Ectodermal cell (in vitro differentiated cells): ENCODE results near the gene FSD1.

Source experiments
- H3K27ac ChIP-seq: 2 replicates; pipeline ENCODE4 v1.7.0; 2013; ENCODE audit warnings: mild to moderate bottlenecking, low read depth, low read length; ENCODE audit not compliant: insufficient read depth, poor library complexity, severe bottlenecking
- H3K27me3 ChIP-seq: 2 replicates; pipeline ENCODE4 v1.7.0; 2013; ENCODE audit warnings: mild to moderate bottlenecking, low read length; ENCODE audit not compliant: insufficient read depth, control insufficient read depth, poor library complexity, severe bottlenecking
- H3K36me3 ChIP-seq: one replicate; pipeline ENCODE4 v1.7.0; 2013; ENCODE audit warnings: low read length; ENCODE audit not compliant: control insufficient read depth, insufficient read depth
- H3K4me1 ChIP-seq: one replicate; pipeline ENCODE4 v1.7.0; 2013; ENCODE audit warnings: low read length; ENCODE audit not compliant: control insufficient read depth, insufficient read depth
- H3K4me3 ChIP-seq: 2 replicates; pipeline ENCODE4 v1.7.0; 2013; ENCODE audit warnings: low read depth, low read length, control low read depth; ENCODE audit not compliant: insufficient read depth
- H3K9me3 ChIP-seq: 2 replicates; pipeline ENCODE4 v1.7.0; 2013; ENCODE audit warnings: mild to moderate bottlenecking, low read length, moderate library complexity; ENCODE audit not compliant: control insufficient read depth
- WGBS, 2 experiments: methylation state at CpG; one replicate each; pipeline ENCODE4 v1.1.7; 2013; ENCODE audit warnings: missing lambda C conversion rate in 2 of 2; 5-methylcytosine and 5-hydroxymethylcytosine counted together

The FSD1 gene

DNA sequence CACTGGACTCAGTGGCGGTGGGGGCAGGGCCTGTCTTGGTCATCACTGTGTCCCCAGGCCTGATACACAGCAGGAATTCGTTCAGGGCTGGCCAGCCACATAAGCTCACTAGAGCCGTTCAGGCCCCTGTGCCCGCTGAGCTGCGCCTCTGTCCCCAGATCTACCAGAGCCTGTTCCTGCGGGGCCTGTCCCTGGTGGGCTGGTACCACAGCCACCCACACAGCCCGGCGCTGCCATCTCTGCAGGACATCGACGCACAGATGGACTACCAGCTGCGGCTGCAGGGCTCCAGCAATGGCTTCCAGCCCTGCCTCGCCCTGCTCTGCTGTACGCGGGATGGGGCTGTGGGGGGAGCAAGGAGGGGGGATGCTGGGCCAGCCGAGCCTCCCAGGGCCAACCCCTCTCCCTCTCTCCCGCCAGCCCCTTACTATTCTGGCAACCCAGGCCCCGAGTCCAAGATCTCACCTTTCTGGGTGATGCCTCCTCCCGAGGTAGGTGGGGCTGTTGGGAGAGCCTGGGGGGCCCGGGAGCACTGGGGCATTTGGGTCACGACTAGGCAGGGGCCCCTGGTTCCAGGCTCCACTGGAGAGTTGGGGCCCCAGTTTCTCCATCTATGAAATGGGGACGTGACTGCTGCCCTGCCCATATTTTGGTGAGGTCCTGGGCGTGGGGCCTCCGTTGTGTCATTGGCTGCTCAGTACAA is 52.8 kb downstream of the FSD1 start:
- Histone ChIP-seq H3K36me3 (peaks cover 28% of the 10 kb centered on the region), H3K4me3 (no peak overlapping the region), H3K27me3 (no peaks in the 10 kb centered on the region), H3K9me3 (no peaks in the 10 kb centered on the region), H3K4me1 (peaks cover 21% of the 10 kb centered on the region), H3K27ac (no peak overlapping the region)
- WGBS, 2 experiments: 92 to 93% methylated on average over 23 of the region's 23 CpGs

DNA sequence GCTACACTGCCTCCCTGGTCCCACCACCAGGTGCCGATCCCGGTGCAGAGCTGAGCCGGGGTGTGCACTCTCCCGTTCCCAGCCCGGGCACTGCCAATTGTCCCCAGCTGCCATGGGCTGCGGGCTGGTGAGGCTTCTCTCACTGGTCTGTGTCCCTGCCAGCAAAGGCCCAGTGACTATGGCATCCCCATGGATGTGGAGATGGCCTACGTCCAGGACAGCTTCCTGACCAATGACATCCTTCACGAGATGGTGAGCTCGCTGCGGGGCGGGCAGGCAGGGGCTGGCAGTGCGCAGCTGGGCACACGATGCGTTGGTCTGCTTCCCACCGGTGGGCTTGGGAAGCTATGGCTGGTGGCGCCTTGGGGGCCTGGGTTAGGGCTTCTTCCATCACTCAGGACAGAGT is 53.5 kb downstream of the FSD1 start:
- Histone ChIP-seq H3K27me3 (no peaks in the 10 kb centered on the region), H3K4me3 (no peak overlapping the region), H3K4me1 (peaks cover 21% of the 10 kb centered on the region), H3K36me3 (peaks cover 32% of the 10 kb centered on the region), H3K27ac (no peak overlapping the region), H3K9me3 (no peaks in the 10 kb centered on the region)
- 95 to 96% methylated on average over 16 of the region's 16 CpGs for WGBS, 2 experiments

DNA sequence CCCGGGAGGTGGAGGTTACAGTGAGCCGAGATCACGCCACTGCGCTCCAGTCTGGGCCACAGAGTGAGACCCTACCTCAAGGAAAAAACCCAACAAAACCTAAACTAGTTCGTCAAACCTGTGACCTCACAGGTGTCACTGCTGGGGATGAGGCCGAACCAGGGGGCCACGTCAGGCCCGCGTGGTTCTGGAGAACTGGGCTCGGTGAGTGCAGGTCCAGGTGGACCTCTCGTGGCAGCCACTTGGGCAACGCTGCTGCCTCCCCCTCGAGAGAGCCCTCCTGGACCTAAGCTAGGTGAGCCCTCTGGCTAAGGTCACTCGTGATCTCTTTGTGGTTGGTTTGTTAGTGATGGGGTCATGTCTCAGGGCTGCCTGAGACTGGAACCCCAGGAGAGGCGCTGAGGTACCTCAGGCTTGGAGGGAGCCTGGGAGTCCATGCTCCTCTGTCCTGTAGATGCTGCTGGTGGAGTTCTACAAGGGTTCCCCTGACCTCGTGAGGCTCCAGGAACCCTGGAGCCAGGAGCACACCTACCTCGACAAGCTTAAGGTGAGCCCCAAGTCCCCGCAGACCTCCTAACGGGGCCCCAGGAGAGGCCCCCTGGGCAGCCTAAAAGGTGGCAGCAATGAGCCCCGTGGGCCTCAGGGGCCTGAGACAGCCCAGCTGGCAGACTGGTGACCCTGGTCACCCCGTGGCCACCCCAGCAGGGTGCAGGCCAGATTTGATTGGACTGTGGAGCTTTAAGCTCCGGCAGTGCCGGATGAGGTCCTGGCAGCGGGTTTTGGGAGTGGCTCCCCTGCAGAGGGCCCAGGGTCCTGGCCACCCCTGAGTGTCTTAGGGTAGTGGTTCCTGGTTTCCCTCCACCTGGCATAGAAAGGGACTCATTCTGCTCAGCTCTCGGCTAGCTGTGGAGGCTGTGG is 54.6 kb downstream of the FSD1 start:
- H3K36me3 ChIP-seq: peaks cover 33% of the 10 kb centered on the region

DNA sequence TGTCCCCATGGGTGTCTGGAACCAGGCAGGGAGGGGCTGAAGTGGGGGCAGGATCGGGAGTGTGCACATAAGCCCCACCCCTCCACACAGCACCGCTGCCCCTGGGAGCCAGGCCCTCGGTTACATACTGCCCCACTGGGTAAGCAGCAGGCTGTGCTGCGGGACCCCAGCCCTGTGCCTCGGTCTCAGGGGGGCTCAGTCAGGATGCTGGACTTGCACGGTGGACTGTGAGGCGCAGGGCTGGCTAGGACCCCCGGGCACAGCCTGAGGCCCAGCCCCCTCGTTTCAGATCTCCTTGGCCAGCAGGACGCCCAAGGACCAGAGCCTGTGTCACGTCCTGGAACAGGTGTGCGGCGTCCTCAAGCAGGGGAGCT is 55.2 kb downstream of the FSD1 start:
- Histone ChIP-seq H3K4me1 (peaks cover 21% of the 10 kb centered on the region), H3K27me3 (no peaks in the 10 kb centered on the region), H3K36me3 (peaks cover 31% of the 10 kb centered on the region), H3K27ac (no peak overlapping the region), H3K9me3 (no peaks in the 10 kb centered on the region), H3K4me3 (no peak overlapping the region)
- 93 to 95% methylated on average over 13 of the region's 13 CpGs for WGBS, 2 experiments

More for the DNA sequence above, 54.6 kb downstream of the FSD1 start:
- Histone ChIP-seq H3K4me3 (no peak overlapping the region), H3K4me1 (peaks cover 21% of the 10 kb centered on the region), H3K27me3 (no peaks in the 10 kb centered on the region), H3K27ac (no peak overlapping the region), H3K9me3 (no peaks in the 10 kb centered on the region)
- 95% methylated on average over 25 of the region's 25 CpGs for WGBS, 2 experiments

DNA sequence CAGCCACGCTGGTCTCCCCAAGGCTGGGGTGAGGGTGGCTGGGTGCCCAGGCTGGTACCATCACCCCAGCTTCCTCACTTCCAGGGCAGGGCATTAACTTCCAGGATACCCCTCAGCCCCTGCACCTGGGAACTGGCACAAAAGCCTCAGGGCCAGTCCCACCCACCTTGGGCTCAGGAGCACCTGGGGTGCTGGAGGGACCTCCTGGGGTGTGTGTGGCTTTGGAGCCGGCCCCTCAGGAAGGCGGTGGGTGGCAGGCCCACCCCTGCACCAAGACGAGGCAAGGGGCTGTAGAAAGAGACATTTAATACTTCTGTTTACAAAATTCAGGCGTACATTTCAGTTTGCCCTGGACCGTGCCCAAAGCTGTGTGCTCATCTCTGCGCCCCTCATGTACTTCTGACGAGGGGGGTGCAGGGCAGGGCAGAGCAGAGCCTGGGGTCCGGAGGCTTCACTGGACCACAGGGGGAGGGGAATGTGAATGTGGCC is 55.7 kb downstream of the FSD1 start:
- Histone ChIP-seq H3K27me3 (no peaks in the 10 kb centered on the region), H3K4me1 (peaks cover 21% of the 10 kb centered on the region), H3K27ac (peak overlapping the region; percentile 60), H3K4me3 (no peak overlapping the region), H3K36me3 (peaks cover 31% of the 10 kb centered on the region), H3K9me3 (no peaks in the 10 kb centered on the region)
- WGBS, 2 experiments: 92% methylated on average over 9 of the region's 9 CpGs

DNA sequence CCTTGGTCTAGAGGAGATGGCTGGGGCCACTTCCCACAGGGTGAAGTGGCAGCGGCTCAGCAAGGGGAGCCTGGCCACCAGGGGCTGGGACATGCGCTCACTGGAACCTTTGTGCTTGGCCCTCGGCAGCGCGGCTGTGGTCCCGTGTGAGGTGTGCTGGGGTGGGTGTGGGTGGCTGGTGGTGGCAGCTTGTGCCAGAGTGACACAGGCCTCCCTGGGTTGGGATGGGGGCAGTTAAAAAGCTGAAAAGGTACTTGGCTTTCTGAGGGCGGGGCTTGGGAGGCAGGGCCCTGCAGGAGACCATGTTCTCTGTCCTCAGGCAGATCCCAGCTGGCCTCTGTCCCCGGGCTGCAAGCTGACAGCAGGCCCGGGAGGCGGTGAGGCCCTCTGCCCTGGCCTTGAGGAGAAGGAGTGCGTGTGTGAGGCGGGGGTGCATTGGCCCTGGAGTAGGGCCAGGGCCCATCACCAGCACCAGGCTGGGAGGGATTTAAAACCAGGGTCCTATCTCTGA is 56.3 kb downstream of the FSD1 start:
- Histone ChIP-seq H3K4me3 (no peak overlapping the region), H3K9me3 (no peaks in the 10 kb centered on the region), H3K36me3 (peaks cover 31% of the 10 kb centered on the region), H3K27me3 (no peaks in the 10 kb centered on the region), H3K4me1 (peaks cover 21% of the 10 kb centered on the region), H3K27ac (peak overlapping the region; percentile 60)
- 74% methylated on average over 12 of the region's 12 CpGs for WGBS, 2 experiments

DNA sequence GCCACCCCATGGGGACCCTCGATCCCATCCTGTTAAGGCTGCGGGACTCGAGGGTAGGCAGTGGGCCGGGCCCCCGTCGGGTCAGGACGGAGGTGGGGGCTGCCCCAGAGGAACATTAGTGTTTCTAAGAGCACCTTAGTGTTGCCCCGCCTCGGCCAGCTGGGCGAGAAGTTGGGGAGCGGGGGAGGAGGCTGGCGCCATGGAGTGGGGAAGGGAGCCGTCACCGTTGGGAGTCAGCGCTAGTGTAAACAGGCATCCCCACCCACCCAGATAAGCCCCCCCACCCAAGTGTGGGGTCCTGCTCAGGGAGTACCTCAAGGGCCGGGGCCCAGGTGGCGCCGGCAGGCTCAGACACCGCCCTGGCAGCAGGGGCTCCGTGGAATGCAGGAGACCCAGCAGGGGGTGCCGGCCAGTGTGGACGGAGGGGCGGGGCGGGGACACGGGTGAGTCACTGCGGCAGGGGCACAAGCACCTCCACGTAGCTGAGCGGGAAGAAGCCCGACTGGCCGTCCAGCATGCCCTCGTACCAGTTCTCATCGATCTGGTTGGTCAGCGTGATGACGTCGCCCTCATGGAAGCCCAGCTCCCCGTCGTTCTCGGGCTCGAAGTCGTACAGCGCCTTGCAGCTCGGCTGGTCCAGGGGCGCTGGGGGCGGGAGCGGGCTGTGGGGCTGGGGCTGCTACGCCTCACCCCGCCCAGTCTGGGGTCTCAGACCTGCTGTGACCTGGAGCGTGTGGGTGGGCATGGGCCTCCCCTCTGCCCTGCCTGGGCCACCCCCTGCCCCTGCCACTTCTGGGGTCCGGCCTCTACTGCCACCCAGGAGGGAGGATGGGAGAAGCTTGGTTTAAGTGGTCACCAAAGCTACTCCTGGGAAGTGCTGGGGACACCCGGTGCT is 57.0 kb downstream of the FSD1 start:
- Histone ChIP-seq H3K4me3 (no peak overlapping the region), H3K27ac (peak overlapping the region; percentile 40), H3K27me3 (no peaks in the 10 kb centered on the region), H3K4me1 (peaks cover 21% of the 10 kb centered on the region), H3K36me3 (peaks cover 31% of the 10 kb centered on the region), H3K9me3 (no peaks in the 10 kb centered on the region)
- 88 to 89% methylated on average over 50 of the region's 50 CpGs for WGBS, 2 experiments

DNA sequence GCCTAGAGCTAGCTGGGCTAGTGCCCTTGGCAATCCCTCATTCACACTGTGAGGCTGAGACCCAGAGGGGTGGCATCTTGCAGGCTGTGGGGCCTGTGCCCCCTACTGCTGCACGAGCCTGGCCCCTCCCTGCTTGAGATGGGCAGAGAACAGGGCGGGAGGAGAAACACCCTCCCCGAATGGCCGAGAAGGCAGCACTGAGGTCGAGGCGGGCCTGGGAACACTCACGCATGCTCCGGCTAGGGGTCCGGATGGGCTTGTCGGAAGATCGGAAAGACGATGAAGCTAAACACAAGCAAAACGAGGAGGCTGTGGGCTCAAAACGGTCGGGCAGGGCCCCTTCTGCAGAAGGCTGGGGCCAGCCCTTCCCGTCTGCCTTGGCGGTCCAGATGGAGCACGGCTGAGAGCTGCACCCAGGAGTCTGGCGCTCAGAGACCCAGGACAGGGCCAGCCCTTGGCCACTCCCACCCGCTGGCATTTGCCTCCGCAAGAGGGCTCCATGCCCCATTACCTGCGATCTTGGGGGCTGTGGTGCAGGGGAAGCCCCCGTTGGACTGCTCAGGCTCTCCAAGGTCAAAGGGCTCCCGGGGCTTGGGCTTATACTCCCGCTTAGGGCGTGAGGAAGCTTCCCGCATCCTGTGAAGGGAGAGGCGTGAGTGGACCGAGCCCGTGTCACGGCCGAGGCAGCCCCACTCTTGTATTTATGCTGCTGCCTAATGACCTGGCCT is 57.9 kb downstream of the FSD1 start:
- H3K9me3 ChIP-seq: no peaks in the 10 kb centered on the region
- H3K27ac ChIP-seq: no peak overlapping the region
- H3K4me1 ChIP-seq: peaks cover 21% of the 10 kb centered on the region
- H3K36me3 ChIP-seq: peaks cover 31% of the 10 kb centered on the region
- no peaks in the 10 kb centered on the region for H3K27me3 ChIP-seq
- WGBS, 2 experiments: 92 to 93% methylated on average over 32 of the region's 32 CpGs
- H3K4me3 ChIP-seq: no peak overlapping the region

DNA sequence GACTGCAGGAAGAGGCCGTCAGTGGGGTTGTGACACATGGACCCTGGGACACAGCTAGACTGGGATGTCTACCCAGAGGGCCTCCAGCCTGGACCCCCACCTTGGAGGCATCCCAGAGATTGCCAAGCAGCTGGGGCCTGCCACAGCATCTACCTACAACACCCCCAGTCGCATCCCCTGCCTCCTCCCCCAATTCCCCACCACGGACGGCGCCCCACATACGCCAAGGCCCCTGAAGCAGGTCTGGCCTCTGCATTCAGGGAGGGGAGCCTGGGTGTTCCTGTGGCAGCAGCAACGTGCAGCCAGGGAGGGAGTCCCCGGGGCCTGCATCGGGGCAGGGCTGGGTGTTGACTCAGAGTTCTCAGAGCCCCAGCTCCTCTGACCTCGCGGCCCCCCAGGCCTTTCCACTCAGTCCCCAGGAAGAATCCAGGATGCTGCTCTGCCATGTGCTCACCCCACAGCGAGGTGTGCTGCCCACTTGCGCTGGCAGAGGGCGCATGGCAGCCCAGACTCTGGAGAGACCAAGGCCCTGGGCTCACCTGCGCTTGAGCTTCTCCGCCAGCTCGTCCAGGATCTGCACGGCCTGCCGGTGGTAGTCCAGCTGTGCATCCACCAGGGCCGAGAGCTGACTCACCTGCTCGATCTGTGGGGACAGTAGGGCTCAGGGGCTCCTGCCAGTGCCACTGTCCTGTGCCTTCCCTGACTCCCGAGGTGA is 58.6 kb downstream of the FSD1 start:
- Histone ChIP-seq H3K9me3 (no peaks in the 10 kb centered on the region), H3K27me3 (no peaks in the 10 kb centered on the region), H3K4me1 (peaks cover 21% of the 10 kb centered on the region), H3K4me3 (no peak overlapping the region), H3K27ac (no peak overlapping the region), H3K36me3 (peaks cover 27% of the 10 kb centered on the region)
- WGBS, 2 experiments: 92 to 93% methylated on average over 22 of the region's 22 CpGs
